ENCODE results near the gene MYO16. TPM values are rescaled to one million over a fixed set of nuclear protein-coding genes. Genes with fewer than 3 reads are reported as not detected.

The MYO16 gene
- total RNA-seq, 1 donor from 2014 or later, result not detected

GRCh38 chr13:108742701-108743451 is 113.5 kb downstream of the MYO16 start:
- DNase-seq (ENCODE audit: low read depth) (no peak), FAIRE-seq (no peak)
- no peaks in the 10 kb centered on the region for H3K27me3 ChIP-seq (ENCODE audit: control insufficient read depth, insufficient read depth, low read length)
- no peak overlapping the region for H3K4me3 ChIP-seq (ENCODE audit: low read depth, low read length)
- no peaks in the 10 kb centered on the region for H3K36me3 ChIP-seq (ENCODE audit: control insufficient read depth, insufficient read depth, low read length)
- no peak for TF ChIP-seq CTCF (IDR thresholded peaks at IDR 0.05; ENCODE audit: insufficient read depth, low read length, severe bottlenecking)

GRCh38 chr13:108743522-108743921 is 114.1 kb downstream of the MYO16 start:
- no peak overlapping the region for H3K4me3 ChIP-seq (ENCODE audit: low read depth, low read length)
- TF ChIP-seq CTCF (IDR thresholded peaks at IDR 0.05; ENCODE audit: insufficient read depth, low read length, severe bottlenecking), result no peak
- no peaks in the 10 kb centered on the region for H3K36me3 ChIP-seq (ENCODE audit: control insufficient read depth, insufficient read depth, low read length)
- DNase-seq (ENCODE audit: low read depth), result no peak
- no peak for FAIRE-seq
- no peaks in the 10 kb centered on the region for H3K27me3 ChIP-seq (ENCODE audit: control insufficient read depth, insufficient read depth, low read length)

GRCh38 chr13:108747843-108748242 is 118.4 kb downstream of the MYO16 start:
- H3K36me3 ChIP-seq (ENCODE audit: control insufficient read depth, insufficient read depth, low read length), result no peaks in the 10 kb centered on the region
- FAIRE-seq (no peak), DNase-seq (ENCODE audit: low read depth) (no peak)
- TF ChIP-seq CTCF (IDR thresholded peaks at IDR 0.05; ENCODE audit: insufficient read depth, low read length, severe bottlenecking), result no peak
- no peaks in the 10 kb centered on the region for H3K27me3 ChIP-seq (ENCODE audit: control insufficient read depth, insufficient read depth, low read length)
- no peak overlapping the region for H3K4me3 ChIP-seq (ENCODE audit: low read depth, low read length)

- FAIRE-seq, result no peak
- no peak for TF ChIP-seq CTCF (IDR thresholded peaks at IDR 0.05; ENCODE audit: insufficient read depth, low read length, severe bottlenecking)
- Histone ChIP-seq H3K27me3 (ENCODE audit: control insufficient read depth, insufficient read depth, low read length) (no peaks in the 10 kb centered on the region), H3K36me3 (ENCODE audit: control insufficient read depth, insufficient read depth, low read length) (no peaks in the 10 kb centered on the region), H3K4me3 (ENCODE audit: low read depth, low read length) (no peak overlapping the region)
- DNase-seq (ENCODE audit: low read depth), result no peak
Observed at GRCh38 chr13:108752276-108752675, 122.9 kb downstream of the MYO16 start.

GRCh38 chr13:108755083-108755482 is 125.7 kb downstream of the MYO16 start:
- no peak overlapping the region for H3K4me3 ChIP-seq (ENCODE audit: low read depth, low read length)
- no peak for DNase-seq (ENCODE audit: low read depth)
- FAIRE-seq, result no peak
- no peak for TF ChIP-seq CTCF (IDR thresholded peaks at IDR 0.05; ENCODE audit: insufficient read depth, low read length, severe bottlenecking)
- no peaks in the 10 kb centered on the region for H3K36me3 ChIP-seq (ENCODE audit: control insufficient read depth, insufficient read depth, low read length)
- H3K27me3 ChIP-seq (ENCODE audit: control insufficient read depth, insufficient read depth, low read length), result no peaks in the 10 kb centered on the region

- no peak for TF ChIP-seq CTCF (IDR thresholded peaks at IDR 0.05; ENCODE audit: insufficient read depth, low read length, severe bottlenecking)
- Histone ChIP-seq H3K27me3 (ENCODE audit: control insufficient read depth, insufficient read depth, low read length) (no peaks in the 10 kb centered on the region), H3K36me3 (ENCODE audit: control insufficient read depth, insufficient read depth, low read length) (no peaks in the 10 kb centered on the region), H3K4me3 (ENCODE audit: low read depth, low read length) (no peak overlapping the region)
- no peak for FAIRE-seq
- DNase-seq (ENCODE audit: low read depth), result no peak
Observed at GRCh38 chr13:108760129-108760528, 130.7 kb downstream of the MYO16 start.
